GM21515 (cell line): ENCODE results near the gene TNFRSF19.

Experiments used
- ATAC-seq: cut with Tn5 transposase; IDR thresholded peaks from one replicate; pipeline ENCODE4 v1.9.1; 2021; ENCODE audit not compliant: unreplicated experiment

Gene TNFRSF19

DNA sequence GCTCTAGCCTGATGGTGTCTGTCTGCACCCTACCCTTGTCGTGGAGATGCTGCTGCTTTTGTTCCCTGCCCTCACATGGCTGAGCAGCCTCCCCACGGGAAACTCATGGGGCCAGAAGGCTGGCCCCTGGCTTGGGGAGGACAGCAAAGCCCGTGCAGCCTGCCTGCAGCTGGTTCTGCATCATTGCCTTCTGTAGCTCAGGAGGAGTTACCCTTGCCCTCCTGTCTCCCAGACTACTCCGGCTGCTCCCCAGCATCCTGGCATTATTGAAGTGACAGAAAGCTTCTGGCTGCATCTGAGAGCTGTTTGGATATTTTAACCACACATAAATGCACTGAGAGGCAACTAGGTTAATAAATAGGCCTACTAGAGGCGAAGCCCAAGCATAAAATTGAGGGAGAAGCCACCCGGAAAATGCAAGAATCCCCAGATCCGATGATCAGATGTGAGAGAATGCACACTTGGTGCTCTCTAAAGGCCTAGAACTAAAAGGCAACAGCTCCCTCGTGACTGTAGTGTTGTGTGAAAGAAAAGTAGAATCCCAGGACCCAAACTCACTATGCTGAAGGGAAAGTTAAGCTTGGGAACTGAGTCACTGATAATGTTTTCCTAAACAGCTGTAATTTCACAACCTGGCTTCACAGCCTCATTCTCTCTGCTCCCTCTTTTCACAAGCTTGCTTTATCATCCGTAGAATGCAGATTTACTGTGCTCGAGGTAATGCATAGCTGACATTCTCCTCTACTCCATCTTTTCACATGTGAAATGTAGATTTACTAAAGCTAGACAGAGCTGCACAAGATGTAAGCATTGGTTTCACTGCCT is 110.8 kb downstream of the TNFRSF19 start:
- ATAC-seq = no peak

DNA sequence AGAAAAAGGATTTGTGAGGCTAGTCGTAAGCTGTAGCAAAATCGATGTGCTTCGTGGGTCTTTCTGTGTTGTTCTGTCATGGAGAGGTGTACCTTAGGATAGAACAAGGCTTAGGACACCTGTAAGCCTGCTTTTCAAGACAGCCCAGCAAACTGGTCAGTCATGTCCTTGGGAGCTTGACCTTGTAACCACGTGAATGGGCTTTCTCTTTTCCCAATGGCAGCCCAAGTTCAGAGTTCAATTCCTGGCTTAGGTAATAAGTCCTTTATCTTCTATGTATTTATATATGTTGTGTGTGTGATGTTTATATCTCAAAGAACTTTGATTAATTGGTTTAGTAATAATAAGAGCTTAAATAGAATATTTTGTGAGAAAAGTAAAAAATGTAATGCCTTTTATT is 112.9 kb downstream of the TNFRSF19 start:
- ATAC-seq = no peak

DNA sequence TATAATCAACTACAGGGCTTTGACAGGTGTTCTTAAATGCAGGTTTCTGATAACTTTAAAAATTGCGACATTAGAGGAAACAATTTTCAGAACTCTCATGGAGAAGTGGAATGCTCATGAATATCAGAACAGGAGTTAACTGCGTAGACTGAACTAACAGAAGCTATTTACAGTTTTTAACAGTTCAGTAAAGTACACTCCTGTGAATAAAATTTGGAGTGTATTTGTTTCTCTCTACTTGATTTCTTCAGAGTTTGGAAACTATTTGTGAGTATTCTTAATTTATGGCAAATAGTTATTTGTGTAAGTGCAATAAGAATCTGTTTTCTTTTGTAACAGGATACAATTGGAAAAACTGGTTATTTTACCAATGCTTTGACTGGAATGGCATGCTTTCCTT is 114.4 kb downstream of the TNFRSF19 start:
- no peak for ATAC-seq

DNA sequence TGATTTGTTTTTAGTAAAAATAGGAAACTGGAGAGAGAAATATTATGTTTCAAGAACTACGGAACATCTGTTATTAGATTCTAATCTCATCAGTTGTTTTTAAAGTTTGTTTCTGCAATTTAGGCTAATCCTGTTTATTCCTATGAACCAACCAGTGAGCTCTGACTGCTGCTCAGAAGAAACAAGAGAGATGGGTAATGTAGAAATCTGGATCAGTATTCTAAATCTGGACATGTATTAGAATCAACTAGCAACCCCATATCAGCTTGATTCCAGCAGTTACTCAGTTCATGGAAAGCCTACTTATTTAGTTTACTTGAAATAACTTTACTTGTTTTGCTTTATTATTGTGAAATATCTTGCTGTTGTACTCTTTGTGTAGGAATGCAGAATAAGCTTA is 115.2 kb downstream of the TNFRSF19 start:
- ATAC-seq = no peak

DNA sequence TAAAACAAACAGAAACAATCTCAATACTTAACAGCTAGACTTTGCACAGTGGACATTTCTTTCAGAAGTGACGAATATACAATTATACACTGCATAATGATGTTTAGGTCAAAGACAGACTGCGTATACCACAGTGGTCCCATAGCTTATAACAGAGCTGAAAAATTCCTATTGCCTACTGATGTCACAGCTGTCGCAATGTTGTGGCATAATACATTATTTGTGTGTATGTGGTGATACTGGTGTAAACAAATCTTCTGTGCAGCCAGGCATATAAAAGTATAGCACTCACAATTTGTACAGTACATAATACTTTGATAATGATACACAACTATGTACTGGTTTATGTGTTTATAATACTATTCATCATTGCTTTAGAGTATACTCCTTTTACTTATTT is 116.7 kb downstream of the TNFRSF19 start:
- no peak for ATAC-seq

DNA sequence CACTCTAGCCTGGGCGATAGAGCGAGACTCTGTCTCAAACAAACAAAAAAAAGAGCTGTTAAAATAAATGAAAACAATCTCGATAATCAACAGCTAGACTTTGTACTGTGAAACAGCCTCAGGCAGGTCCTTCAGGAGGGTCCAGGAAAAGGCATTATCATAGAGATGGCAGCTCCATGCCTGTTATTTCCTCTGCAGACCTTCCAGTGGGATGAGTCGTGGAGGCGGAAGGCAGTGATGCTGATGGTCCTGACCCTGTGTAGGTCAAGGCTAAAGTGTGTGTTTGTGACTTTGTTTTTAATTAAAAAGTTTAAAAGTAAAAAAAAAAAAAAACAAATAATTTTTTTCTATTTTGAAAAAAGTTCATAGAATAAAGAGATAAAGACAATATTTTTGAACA is 117.4 kb downstream of the TNFRSF19 start:
- ATAC-seq = no peak

DNA sequence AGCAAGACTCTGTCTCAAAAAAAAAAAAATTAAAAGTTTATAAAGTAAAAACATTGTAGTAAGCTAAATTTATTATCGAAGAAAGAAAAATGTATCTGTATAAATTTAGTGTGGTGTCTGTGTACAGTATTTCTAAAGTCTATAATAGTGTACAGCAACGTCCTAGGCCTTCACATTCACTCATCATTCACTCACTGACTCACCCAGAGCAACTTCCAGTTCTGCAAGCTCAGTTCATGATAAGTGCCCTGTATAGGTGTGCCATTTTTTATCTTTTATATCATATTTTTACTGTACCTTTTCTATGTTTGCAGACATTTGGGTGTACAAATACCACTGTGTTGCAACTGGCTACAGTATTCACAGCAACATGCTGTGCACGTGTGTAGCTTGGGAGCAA is 118.1 kb downstream of the TNFRSF19 start:
- no peak for ATAC-seq

DNA sequence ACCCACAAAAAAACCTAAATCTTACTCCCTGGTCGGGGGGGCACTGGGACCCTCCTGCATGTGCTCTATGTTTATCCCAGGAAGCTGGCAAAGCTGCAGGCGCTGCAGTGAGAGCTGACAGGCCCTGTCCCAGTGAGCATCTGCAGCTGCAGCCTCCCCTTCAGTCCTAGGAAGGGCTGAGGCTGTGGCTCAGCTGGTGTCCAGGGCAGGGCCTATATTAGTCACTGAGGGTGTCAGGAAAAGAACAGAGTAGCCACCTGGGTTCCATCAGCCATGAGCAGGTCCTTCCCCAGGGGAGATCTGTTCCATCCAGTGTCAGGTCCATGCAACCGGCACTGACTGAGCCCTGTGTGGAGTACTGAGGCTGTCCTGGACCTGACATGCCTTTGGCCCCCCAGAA is 120.5 kb downstream of the TNFRSF19 start:
- ATAC-seq = no peak

DNA sequence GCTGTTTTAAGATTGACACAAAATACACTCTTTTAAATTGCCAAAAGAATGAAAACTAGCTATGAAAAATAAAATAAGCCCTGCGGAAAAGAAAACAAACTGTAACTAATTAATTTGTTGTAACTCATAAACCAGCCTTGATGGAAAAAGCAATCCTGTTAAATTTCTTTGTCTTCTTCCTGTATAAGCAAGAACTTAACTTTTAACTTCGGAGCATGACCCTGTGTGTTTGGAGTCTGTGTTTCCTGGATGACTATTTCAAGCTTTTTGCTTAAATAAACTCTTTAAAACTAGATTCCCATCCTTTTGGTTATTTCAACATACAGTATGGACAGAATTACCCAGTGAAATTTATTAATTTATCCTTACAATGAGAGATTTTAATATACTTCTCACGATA is 122.6 kb downstream of the TNFRSF19 start:
- no peak for ATAC-seq

DNA sequence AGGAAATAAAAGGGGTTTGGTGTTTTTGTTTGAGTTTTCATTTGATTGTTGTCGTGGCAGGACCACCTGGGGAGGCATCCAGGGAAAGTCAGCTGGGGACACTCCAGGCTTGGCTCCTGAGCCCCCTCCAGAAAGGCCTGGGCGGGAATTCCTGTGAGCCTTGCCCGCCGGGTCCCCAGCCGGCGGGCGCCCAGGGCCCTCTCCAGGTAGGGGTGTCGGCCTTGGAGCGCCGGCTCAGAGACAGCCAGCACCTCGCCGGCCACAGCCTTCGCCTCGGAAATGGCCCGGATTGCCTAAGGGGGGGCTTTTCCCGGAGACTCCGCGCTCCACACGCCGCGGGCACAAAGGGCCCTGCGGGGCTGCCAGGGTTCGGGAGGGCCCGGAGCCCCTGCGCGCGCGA is 125.0 kb downstream of the TNFRSF19 start:
- no peak for ATAC-seq

DNA sequence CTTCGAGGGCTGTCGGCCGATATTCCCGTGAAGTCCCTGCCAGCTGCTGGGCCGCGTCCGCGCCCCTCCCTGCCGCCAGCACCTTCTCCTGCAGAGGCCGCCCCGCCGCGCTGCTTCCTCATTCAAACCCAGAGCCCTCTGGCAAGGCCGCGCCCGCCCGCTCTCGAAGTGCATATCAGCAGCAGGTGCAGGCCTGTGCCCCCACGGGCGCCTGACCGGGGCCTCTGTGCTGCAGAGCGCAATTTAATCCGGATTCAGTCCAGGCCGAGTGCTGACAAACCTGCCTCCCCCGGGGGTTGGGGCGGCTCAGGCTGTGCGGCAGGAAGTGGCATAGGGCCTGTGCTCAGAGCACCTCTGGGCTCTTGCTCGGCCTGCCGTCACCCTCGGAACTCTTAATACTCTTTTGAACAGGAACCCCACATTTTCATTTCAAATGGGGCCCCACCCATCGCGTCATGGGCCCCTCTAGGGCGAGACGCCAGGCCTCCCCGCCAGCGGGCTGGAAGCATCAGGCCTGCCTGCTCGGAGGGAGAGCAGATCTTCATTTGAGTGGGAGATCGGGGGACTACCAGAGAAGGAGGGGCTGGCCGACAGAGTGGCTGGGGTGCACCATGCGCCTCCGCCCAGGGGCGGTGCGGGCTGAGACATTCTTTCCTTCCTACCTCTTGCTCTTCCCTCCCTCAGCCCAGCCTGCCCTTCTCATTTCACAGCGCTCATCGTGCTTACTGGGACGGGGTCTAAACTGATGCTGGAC is 125.7 kb downstream of the TNFRSF19 start:
- ATAC-seq = no peak

DNA sequence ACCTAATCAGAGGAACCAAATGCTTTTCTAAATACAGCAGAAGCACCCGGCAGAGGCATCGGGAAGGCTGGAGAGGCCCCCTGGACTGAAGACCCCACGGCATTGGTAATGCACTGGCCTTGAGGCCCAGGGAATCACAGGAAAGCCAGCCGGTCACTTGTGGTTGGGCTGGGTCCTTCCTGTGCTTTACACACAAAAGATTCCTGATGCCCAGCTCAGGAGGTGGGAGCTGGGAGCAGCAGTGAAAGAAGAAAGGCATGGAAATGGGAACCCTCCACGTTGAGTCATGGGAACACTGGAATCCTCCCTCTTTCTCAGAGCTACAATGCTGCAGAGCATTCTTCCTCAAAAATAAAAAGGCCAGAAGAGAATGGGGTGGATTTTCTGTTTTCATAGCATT is 126.4 kb downstream of the TNFRSF19 start:
- ATAC-seq = no peak

DNA sequence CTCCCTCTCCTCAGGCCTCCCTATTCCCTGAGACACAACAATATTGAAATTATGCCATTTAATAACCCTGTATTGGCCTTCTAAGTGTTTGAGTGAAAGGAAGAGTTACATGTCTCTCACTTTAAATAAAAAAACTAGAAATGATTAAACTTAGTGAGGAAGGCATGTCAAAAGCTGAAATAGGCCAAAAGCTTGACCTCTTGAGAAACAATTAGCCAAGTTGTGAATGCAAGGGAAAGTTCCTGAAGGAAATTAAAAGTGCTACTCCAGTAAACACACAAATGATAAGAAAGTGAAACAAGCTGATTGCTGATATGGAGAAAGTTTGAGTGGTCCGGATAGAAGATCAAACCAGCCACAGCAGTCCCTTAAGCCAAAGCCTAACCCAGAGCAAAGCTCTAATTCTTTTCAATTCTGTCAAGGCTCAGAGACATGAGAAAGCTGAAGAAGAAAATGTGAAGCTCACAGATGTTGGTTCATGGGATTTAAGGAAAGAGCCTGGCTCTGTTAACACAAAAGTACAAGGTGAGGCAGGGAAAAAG is 127.6 kb downstream of the TNFRSF19 start:
- no peak for ATAC-seq

DNA sequence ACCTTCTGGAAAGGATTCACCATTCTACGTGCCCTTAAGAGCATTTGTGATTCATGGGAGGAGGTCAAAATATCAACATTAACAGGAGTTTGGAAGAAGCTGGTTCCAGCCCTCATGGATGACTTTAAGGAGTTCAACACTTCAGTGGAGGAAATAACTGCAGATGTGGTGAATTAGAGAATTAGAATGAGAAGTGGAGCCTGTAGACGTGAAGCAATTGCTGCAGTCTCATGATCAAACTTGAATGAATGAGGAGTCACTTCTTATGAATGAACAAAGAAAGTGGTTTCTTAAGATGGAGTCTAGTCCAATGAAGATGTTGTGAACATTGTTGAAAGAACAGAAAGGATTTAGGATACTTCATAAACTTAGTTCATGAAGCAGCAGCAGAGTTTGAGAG is 129.1 kb downstream of the TNFRSF19 start:
- no peak for ATAC-seq

DNA sequence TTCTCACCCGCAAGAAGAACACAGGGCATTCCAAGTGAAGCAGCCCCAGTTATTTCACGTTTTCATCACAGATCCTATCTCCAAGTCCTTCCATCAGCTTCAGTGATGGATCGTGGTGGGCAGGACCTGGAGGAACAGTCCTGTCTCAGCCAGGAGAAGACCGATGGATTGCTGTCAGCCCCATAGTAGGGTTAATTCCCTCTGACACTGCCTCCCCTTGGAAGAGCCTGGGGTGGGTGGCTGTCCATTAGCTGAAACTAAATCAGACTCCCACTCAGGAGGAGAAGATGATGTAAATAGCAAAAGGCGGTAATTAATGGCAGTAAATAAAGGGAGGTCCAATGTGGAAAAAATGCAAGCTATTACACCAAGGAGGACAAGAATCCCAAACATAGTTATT is 131.0 kb downstream of the TNFRSF19 start:
- no peak for ATAC-seq

DNA sequence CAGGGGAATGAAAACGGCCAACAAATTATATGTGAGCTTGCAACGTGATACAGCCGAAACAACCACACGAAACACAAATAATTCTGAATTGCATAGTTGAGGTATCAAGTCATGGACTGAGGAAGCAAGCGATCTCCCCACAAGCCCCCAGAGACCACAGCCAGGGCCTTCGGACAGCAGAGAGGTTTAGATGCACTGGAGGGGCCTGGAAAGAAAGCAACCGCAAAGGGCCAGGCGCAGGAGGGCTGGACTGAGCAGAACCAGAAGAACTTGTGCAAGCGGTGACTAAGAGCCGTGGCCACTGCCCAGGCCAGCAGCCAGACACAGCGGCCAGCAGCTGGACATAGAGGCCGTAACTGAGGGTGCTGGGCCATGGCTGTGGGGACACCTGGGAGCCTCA is 131.4 kb downstream of the TNFRSF19 start:
- no peak for ATAC-seq

DNA sequence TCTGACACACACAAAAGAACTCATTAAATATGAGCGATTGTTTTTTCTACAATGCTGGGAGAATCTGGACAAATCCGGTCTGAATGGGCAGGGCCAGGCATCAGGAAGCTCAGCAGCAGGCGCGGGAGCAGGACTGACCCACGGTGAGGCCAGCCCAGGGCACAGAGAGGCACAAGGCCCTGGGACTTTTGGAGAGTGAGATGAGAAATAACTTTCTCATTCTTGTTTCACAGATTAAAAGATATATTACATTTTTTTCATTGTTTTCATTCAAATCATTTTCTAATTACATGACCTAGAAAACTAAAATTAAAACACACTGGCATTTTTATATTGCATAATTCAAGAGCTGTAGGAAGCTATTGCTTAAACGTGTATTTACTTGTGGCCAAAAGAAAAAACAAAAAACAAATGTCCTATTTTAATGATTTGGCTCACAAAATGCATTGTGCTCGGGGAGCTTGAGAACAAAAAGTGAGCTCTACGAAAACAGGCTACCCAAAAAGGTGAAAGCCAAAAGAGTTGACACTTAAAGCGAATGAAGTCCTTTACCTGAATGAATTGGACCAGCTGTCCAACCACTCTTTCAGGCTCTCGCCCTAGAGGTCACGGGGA is 133.1 kb downstream of the TNFRSF19 start:
- no peak for ATAC-seq

DNA sequence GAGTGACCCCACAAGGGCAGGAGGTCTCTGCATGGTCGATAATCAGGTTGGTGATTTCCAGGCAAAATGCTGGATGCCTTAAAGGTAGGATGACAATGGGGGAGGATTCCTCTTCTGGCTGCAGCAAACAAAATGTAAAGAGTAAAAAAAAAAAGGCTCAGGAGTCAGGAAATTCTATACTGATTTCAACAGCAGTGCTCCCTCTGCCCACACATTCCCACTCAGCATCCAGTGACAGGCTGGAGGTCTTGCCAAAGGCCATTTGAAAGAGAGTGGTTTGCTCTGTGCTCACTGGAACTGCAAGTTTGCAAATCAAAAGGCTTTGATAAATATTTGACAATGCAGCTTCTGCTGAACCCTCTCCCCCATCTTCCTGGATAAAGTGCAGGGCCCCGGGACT is 135.4 kb downstream of the TNFRSF19 start:
- ATAC-seq = no peak

DNA sequence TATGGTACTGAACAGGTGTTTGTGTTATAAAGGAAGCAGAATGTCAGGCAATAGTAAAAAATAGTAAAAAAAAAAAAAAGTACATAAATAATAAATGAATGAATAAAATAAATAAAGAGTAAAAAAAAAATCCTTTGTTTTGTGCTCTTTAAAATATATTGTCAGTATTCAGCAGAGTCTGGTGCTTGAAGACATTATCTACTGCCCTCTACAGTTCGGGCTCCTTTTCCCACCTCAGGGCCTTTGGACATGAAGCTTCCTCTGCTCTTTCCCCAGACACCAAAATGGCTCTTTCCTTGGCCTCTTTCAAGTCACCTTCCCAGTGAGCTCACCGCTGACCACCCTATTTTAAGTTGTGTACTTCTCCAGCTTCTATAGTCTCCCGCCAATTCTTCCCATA is 137.5 kb downstream of the TNFRSF19 start:
- ATAC-seq = no peak

DNA sequence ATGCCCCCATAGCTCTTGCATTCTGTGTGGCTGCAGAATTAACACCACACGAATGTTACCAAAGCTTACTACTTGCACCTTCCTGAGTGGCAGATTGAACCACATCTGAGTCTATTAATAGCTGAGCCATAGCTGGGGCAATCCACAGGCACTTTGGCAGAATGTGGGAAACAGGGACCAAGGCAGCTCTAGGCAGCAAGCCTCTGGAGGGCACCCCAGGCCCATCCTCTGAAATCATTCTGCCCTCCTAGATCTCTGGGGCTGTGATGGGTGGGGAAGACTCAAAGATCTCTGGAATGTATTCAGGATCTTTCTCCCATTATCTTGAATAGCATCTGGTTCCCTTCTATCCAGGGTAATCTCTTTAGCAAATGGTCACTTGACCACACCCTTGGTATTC is 139.3 kb downstream of the TNFRSF19 start:
- no peak for ATAC-seq

DNA sequence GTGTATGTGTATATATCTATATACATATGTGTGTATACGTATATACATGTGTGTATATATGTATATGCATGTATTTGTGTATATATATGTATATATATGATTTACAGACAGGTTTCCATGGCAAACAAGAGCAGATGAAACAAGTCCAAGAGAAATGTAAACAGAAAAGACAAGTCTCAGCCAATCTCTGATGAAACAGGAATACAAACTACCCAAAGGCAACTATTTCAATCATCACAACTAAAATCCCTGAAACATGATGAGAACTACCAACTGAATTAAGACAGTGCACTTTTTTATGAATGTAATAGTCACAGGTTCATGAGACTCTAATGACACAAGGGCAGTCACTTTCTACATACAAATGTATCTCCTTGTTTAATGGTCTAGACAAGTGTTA is 140.2 kb downstream of the TNFRSF19 start:
- no peak for ATAC-seq

DNA sequence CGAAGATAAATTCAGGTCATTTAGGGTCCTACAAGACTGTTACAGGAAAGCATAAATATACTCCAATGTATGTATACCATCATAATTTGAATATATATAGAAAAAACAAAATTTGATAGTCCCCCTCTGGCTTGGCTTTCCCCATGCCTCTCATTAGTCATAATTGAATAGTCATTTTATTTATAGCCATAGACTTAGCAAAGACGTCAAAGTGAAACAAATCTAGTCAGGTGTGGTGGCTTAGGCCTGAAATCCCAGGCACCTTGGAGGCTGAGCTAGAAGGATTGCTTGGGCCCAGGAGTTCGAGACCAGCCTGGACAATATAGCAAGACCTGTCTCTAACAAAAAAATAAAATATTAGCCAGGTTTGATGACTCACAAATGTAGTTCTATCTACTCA is 141.1 kb downstream of the TNFRSF19 start:
- no peak for ATAC-seq
